ENCODE measurements around the gene GLMP.
A peak's percentile ranks its signal among the peaks of the same experiment; 100 is the strongest.
"Not testable (repeated sequence)": the region's sequence is repeated elsewhere in the genome, so short reads cannot be mapped to it uniquely, and the experiment has no call there.

The GLMP gene

GRCh38 chr1:156336242-156336641 lies 40.8 kb upstream of the GLMP start:
- H3K36me3 ChIP-seq (ENCODE audit: insufficient read depth, insufficient read length, low read length): peaks cover 62% of the 10 kb centered on the region
- TF ChIP-seq SUZ12 (IDR thresholded peaks at IDR 0.05; ENCODE audit: extremely low read depth, insufficient read depth, insufficient read length) (no peak), YY1 (IDR thresholded peaks at IDR 0.05; ENCODE audit: insufficient read depth, insufficient read length) (no peak), ZNF274 (IDR thresholded peaks at IDR 0.05; ENCODE audit: low read depth, low read length) (no peak)

DNA sequence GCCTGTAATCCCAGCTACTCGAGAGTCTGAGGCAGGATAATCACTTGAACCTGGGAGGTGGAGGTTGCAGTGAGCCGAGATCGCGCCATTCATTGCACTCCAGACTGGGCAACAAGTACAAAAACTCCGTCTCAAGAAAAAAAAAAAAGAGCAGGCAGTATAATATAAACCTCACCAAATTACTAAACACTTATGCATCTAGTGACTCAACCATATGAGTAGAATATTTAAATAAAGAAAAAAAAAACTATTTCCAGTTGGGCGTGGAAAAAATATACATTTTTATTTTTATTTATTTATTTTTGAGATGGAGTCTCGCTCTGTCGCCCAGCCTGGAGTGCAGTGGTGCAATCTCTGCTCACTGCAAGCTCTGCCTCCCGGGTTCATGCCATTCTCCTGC lies 27.7 kb upstream of the GLMP start:
- H3K4me3 ChIP-seq (ENCODE audit: insufficient read length, low read depth); DNase-seq (ENCODE audit: low read depth, low spot score); H3K4me1 ChIP-seq (ENCODE audit: insufficient read depth, insufficient read length); H3K9me3 ChIP-seq (ENCODE audit: insufficient read depth, low read length); H3K9ac ChIP-seq (ENCODE audit: insufficient read length, low read depth); H3K27me3 ChIP-seq (ENCODE audit: insufficient read depth, insufficient read length): not testable (repeated sequence)
- H3K36me3 ChIP-seq (ENCODE audit: insufficient read depth, insufficient read length, low read length): peaks cover 87% of the 10 kb centered on the region

More at GRCh38 chr1:156336242-156336641, 40.8 kb upstream of the GLMP start:
- no peaks in the 10 kb centered on the region for H3K9me3 ChIP-seq (ENCODE audit: insufficient read depth, low read length)
- DNase-seq (ENCODE audit: low read depth, low spot score): no peak
- no peaks in the 10 kb centered on the region for H3K27me3 ChIP-seq (ENCODE audit: insufficient read depth, insufficient read length)
- no peaks in the 10 kb centered on the region for H3K4me1 ChIP-seq (ENCODE audit: insufficient read depth, insufficient read length)
- H3K9ac ChIP-seq (ENCODE audit: insufficient read length, low read depth): peak overlapping the region; percentile 44
- peak overlapping the region; percentile 92 for H3K4me3 ChIP-seq (ENCODE audit: insufficient read length, low read depth)

- Histone ChIP-seq H3K4me3 (ENCODE audit: insufficient read length, low read depth) (no peak overlapping the region), H3K36me3 (ENCODE audit: insufficient read depth, insufficient read length, low read length) (peaks cover 95% of the 10 kb centered on the region), H3K9me3 (ENCODE audit: insufficient read depth, low read length) (no peaks in the 10 kb centered on the region), H3K4me1 (ENCODE audit: insufficient read depth, insufficient read length) (no peaks in the 10 kb centered on the region), H3K9ac (ENCODE audit: insufficient read length, low read depth) (no peak overlapping the region), H3K27me3 (ENCODE audit: insufficient read depth, insufficient read length) (no peaks in the 10 kb centered on the region)
- TF ChIP-seq YY1 (IDR thresholded peaks at IDR 0.05; ENCODE audit: insufficient read depth, insufficient read length) (no peak), ZNF274 (IDR thresholded peaks at IDR 0.05; ENCODE audit: low read depth, low read length) (no peak), SUZ12 (IDR thresholded peaks at IDR 0.05; ENCODE audit: extremely low read depth, insufficient read depth, insufficient read length) (no peak)
- no peak for DNase-seq (ENCODE audit: low read depth, low spot score)
Measured at GRCh38 chr1:156320560-156320959, 25.1 kb upstream of the GLMP start.

DNA sequence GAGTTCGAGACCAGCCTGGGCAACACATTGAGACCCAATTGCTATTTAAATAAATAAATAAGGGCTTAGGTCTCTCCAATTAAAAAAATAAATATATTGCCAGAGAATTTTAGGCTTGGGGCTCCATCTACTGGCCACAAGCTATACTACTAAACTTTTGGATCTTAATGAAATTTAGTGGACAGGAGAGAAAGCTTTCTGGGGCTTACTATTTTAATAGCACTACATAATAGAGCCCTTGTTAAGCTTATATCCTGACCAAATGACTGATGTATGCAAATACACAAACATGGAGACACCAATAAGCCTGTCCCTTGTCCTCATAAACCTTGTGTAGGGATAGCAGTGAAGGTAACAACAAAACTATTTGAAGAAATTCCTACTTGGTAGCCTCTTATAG lies 24.2 kb upstream of the GLMP start:
- TF ChIP-seq SUZ12 (IDR thresholded peaks at IDR 0.05; ENCODE audit: extremely low read depth, insufficient read depth, insufficient read length): no peak
- TF ChIP-seq YY1 (IDR thresholded peaks at IDR 0.05; ENCODE audit: insufficient read depth, insufficient read length): no peak
- TF ChIP-seq ZNF274 (IDR thresholded peaks at IDR 0.05; ENCODE audit: low read depth, low read length): no peak
- Histone ChIP-seq H3K4me1 (ENCODE audit: insufficient read depth, insufficient read length) (no peaks in the 10 kb centered on the region), H3K4me3 (ENCODE audit: insufficient read length, low read depth) (no peak overlapping the region), H3K9me3 (ENCODE audit: insufficient read depth, low read length) (no peaks in the 10 kb centered on the region), H3K27me3 (ENCODE audit: insufficient read depth, insufficient read length) (no peaks in the 10 kb centered on the region), H3K36me3 (ENCODE audit: insufficient read depth, insufficient read length, low read length) (peaks cover 95% of the 10 kb centered on the region), H3K9ac (ENCODE audit: insufficient read length, low read depth) (no peak overlapping the region)
- no peak for DNase-seq (ENCODE audit: low read depth, low spot score)

- no peaks in the 10 kb centered on the region for H3K9me3 ChIP-seq (ENCODE audit: insufficient read depth, low read length)
- no peaks in the 10 kb centered on the region for H3K27me3 ChIP-seq (ENCODE audit: insufficient read depth, insufficient read length)
- peaks cover 96% of the 10 kb centered on the region for H3K36me3 ChIP-seq (ENCODE audit: insufficient read depth, insufficient read length, low read length)
- H3K4me3 ChIP-seq (ENCODE audit: insufficient read length, low read depth): no peak overlapping the region
- no peak overlapping the region for H3K9ac ChIP-seq (ENCODE audit: insufficient read length, low read depth)
- no peaks in the 10 kb centered on the region for H3K4me1 ChIP-seq (ENCODE audit: insufficient read depth, insufficient read length)
- no peak for DNase-seq (ENCODE audit: low read depth, low spot score)
- no peak for TF ChIP-seq YY1 (IDR thresholded peaks at IDR 0.05; ENCODE audit: insufficient read depth, insufficient read length)
- TF ChIP-seq ZNF274 (IDR thresholded peaks at IDR 0.05; ENCODE audit: low read depth, low read length): no peak
- no peak for TF ChIP-seq SUZ12 (IDR thresholded peaks at IDR 0.05; ENCODE audit: extremely low read depth, insufficient read depth, insufficient read length)
Measured at GRCh38 chr1:156316909-156317308, 21.4 kb upstream of the GLMP start.

DNA sequence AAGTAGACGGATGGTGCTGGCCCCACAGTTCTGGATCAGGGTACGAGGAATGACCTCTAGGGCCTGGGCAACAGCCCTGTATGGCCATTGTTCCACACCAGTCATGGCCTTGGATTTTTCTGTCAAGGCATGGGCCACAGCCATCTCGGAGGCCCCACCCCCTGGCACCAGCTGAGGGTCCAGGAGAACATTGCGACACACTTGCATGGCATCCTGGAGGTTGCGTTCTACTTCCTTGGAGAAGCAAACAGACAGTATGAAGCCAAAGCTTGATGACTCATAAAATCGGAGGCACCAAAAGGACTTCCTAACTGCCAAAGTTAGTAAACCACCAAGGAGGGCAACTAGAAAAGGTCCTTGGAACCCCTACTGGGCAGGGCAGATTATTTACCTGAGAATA lies 15.5 kb upstream of the GLMP start:
- H3K9ac ChIP-seq (ENCODE audit: insufficient read length, low read depth): no peak overlapping the region
- H3K36me3 ChIP-seq (ENCODE audit: insufficient read depth, insufficient read length, low read length): peaks cover 93% of the 10 kb centered on the region
- H3K9me3 ChIP-seq (ENCODE audit: insufficient read depth, low read length): no peaks in the 10 kb centered on the region
- no peak for TF ChIP-seq ZNF274 (IDR thresholded peaks at IDR 0.05; ENCODE audit: low read depth, low read length)
- TF ChIP-seq YY1 (IDR thresholded peaks at IDR 0.05; ENCODE audit: insufficient read depth, insufficient read length): no peak
- no peak for TF ChIP-seq SUZ12 (IDR thresholded peaks at IDR 0.05; ENCODE audit: extremely low read depth, insufficient read depth, insufficient read length)
- no peak for DNase-seq (ENCODE audit: low read depth, low spot score)
- H3K27me3 ChIP-seq (ENCODE audit: insufficient read depth, insufficient read length): no peaks in the 10 kb centered on the region
- no peaks in the 10 kb centered on the region for H3K4me1 ChIP-seq (ENCODE audit: insufficient read depth, insufficient read length)
- H3K4me3 ChIP-seq (ENCODE audit: insufficient read length, low read depth): no peak overlapping the region

GRCh38 chr1:156308078-156308477 lies 12.6 kb upstream of the GLMP start:
- Histone ChIP-seq H3K36me3 (ENCODE audit: insufficient read depth, insufficient read length, low read length) (peaks cover 92% of the 10 kb centered on the region), H3K4me1 (ENCODE audit: insufficient read depth, insufficient read length) (no peaks in the 10 kb centered on the region), H3K9ac (ENCODE audit: insufficient read length, low read depth) (no peak overlapping the region), H3K4me3 (ENCODE audit: insufficient read length, low read depth) (no peak overlapping the region), H3K9me3 (ENCODE audit: insufficient read depth, low read length) (no peaks in the 10 kb centered on the region), H3K27me3 (ENCODE audit: insufficient read depth, insufficient read length) (no peaks in the 10 kb centered on the region)
- no peak for DNase-seq (ENCODE audit: low read depth, low spot score)
- no peak for TF ChIP-seq YY1 (IDR thresholded peaks at IDR 0.05; ENCODE audit: insufficient read depth, insufficient read length)
- TF ChIP-seq SUZ12 (IDR thresholded peaks at IDR 0.05; ENCODE audit: extremely low read depth, insufficient read depth, insufficient read length): no peak
- no peak for TF ChIP-seq ZNF274 (IDR thresholded peaks at IDR 0.05; ENCODE audit: low read depth, low read length)

DNA sequence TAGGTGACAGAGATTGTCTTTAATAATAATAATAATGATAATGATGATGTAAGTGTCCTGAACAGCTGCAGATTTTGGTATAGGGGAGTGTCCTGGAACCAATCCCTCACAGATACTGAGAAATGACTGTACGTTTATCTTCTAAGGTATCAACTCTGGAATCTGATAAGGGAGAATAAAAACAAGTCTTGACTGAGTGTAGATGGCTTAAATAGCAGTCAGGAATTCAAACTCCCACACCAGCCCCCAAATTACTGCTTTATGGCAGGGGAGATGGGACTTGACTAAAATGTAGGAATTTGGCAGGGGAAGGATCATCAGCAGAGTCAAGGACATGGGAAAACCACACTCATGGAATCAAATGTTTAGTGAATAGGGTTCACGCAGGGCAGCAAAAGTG lies 9.7 kb upstream of the GLMP start:
- Histone ChIP-seq H3K9ac (ENCODE audit: insufficient read length, low read depth) (no peak overlapping the region), H3K4me3 (ENCODE audit: insufficient read length, low read depth) (no peak overlapping the region), H3K4me1 (ENCODE audit: insufficient read depth, insufficient read length) (no peaks in the 10 kb centered on the region), H3K9me3 (ENCODE audit: insufficient read depth, low read length) (no peaks in the 10 kb centered on the region), H3K27me3 (ENCODE audit: insufficient read depth, insufficient read length) (no peaks in the 10 kb centered on the region), H3K36me3 (ENCODE audit: insufficient read depth, insufficient read length, low read length) (peaks cover 67% of the 10 kb centered on the region)
- DNase-seq (ENCODE audit: low read depth, low spot score): no peak
- TF ChIP-seq YY1 (IDR thresholded peaks at IDR 0.05; ENCODE audit: insufficient read depth, insufficient read length) (no peak), SUZ12 (IDR thresholded peaks at IDR 0.05; ENCODE audit: extremely low read depth, insufficient read depth, insufficient read length) (no peak), ZNF274 (IDR thresholded peaks at IDR 0.05; ENCODE audit: low read depth, low read length) (no peak)

Measured in NT2/D1 (cell line).